Thyroid gland (tissue), 4 donors: ENCODE measurements around the gene LDLRAD4.

Experiments used
- POLR2A ChIP-seq, 2 donors: fragments of 450-650 bp; IDR thresholded peaks; one replicate each; pipeline ENCODE4 v1.6.1; 2017; ENCODE audit warnings: antibody characterized with exemption in 2 of 2, mild to moderate bottlenecking in 2 of 2, moderate library complexity in 1 of 2
- TF ChIP-seq, protein P1 (sequence below), 6 experiments: fragments of 200-600 bp in 3 of 6; fragments of 450-650 bp in 3 of 6; sonication (generic) in 3 of 6; IDR thresholded peaks; one replicate each; pipeline ENCODE4 v1.5.1; 2016 to 2019; ENCODE audit warnings: antibody characterized with exemption in 6 of 6, mild to moderate bottlenecking in 2 of 6, inconsistent platforms in 1 of 6, moderate library complexity in 1 of 6

GRCh38 chr18:13474336-13474735 lies 255.8 kb downstream of the LDLRAD4 start:
- TF ChIP-seq POLR2A (IDR thresholded peaks at IDR 0.05): no peak
- TF ChIP-seq, protein P1, sequence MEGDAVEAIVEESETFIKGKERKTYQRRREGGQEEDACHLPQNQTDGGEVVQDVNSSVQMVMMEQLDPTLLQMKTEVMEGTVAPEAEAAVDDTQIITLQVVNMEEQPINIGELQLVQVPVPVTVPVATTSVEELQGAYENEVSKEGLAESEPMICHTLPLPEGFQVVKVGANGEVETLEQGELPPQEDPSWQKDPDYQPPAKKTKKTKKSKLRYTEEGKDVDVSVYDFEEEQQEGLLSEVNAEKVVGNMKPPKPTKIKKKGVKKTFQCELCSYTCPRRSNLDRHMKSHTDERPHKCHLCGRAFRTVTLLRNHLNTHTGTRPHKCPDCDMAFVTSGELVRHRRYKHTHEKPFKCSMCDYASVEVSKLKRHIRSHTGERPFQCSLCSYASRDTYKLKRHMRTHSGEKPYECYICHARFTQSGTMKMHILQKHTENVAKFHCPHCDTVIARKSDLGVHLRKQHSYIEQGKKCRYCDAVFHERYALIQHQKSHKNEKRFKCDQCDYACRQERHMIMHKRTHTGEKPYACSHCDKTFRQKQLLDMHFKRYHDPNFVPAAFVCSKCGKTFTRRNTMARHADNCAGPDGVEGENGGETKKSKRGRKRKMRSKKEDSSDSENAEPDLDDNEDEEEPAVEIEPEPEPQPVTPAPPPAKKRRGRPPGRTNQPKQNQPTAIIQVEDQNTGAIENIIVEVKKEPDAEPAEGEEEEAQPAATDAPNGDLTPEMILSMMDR (IDR thresholded peaks at IDR 0.05): no peak
